Gastrocnemius medialis (tissue), 4 donors: ENCODE data around the gene WDR20.

Experiments used
- POLR2A ChIP-seq, 2 donors: fragments of 450-650 bp; IDR thresholded peaks; one replicate each; pipeline ENCODE4 v1.6.1; 2017; ENCODE audit warnings: antibody characterized with exemption in 2 of 2, mild to moderate bottlenecking in 2 of 2, moderate library complexity in 2 of 2
- TF ChIP-seq, protein P1 (sequence below), 5 experiments: fragments of 450-650 bp in 3 of 5; fragments of 200-600 bp in 2 of 5; sonication (generic) in 2 of 5; IDR thresholded peaks in 4 of 5; conservative IDR thresholded peaks in 1 of 5; 1 replicate in 4 of 5; 2 replicates in 1 of 5; pipeline ENCODE4 v1.5.1; 2016 to 2019; ENCODE audit warnings: antibody characterized with exemption in 5 of 5, mild to moderate bottlenecking in 3 of 5, moderate library complexity in 3 of 5

GRCh38 chr14:102234331-102235264 is 94.9 kb downstream of the WDR20 start:
- TF ChIP-seq, protein P1, sequence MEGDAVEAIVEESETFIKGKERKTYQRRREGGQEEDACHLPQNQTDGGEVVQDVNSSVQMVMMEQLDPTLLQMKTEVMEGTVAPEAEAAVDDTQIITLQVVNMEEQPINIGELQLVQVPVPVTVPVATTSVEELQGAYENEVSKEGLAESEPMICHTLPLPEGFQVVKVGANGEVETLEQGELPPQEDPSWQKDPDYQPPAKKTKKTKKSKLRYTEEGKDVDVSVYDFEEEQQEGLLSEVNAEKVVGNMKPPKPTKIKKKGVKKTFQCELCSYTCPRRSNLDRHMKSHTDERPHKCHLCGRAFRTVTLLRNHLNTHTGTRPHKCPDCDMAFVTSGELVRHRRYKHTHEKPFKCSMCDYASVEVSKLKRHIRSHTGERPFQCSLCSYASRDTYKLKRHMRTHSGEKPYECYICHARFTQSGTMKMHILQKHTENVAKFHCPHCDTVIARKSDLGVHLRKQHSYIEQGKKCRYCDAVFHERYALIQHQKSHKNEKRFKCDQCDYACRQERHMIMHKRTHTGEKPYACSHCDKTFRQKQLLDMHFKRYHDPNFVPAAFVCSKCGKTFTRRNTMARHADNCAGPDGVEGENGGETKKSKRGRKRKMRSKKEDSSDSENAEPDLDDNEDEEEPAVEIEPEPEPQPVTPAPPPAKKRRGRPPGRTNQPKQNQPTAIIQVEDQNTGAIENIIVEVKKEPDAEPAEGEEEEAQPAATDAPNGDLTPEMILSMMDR (IDR thresholded peaks at IDR 0.05 in 4 of 5, conservative IDR thresholded peaks at IDR 0.05 in 1 of 5) = no peak
- TF ChIP-seq POLR2A (IDR thresholded peaks at IDR 0.05) = no peak
